Measurements from ENCODE around the gene OTUB2. TPM values are rescaled to one million over a fixed set of nuclear protein-coding genes. Genes with fewer than 3 reads are reported as not detected.

Gene OTUB2
- total RNA-seq, 2 donors from 2014 or later: 6.3 to 6.7 TPM

- 81 to 86% methylated on average over 5 to 10 of the region's 10 CpGs for WGBS, 2 experiments (ENCODE audit: insufficient coverage in 1 of 2, insufficient read length in 1 of 2)
- Histone ChIP-seq H3K9me3 (ENCODE audit: control insufficient read depth, low read length) (no peaks in the 10 kb centered on the region), H3K4me1 (ENCODE audit: control insufficient read depth, insufficient read depth, low read length) (peaks cover 8% of the 10 kb centered on the region), H3K27ac (ENCODE audit: low read depth, low read length) (no peak overlapping the region), H3K27me3 (ENCODE audit: control insufficient read depth, insufficient read depth, low read length, poor library complexity, severe bottlenecking) (no peaks in the 10 kb centered on the region), H3K36me3 (ENCODE audit: control insufficient read depth, insufficient read depth, low read length) (no peaks in the 10 kb centered on the region), H3K4me3 (ENCODE audit: low read length) (no peak overlapping the region), H3K9ac (ENCODE audit: extremely low read depth, low read length, poor library complexity, severe bottlenecking) (no peak overlapping the region)
- Mint-ChIP-seq H3K27me3 (ENCODE audit: insufficient read depth) (peaks cover 3% of the 10 kb centered on the region), H3K4me3 (no peak overlapping the region), H3K36me3 (ENCODE audit: low read depth) (no peaks in the 10 kb centered on the region), H3K4me1 (peaks cover 17% of the 10 kb centered on the region), H3K27ac (no peak overlapping the region), H3K9me3 (no peaks in the 10 kb centered on the region)
- TF ChIP-seq, protein P1, sequence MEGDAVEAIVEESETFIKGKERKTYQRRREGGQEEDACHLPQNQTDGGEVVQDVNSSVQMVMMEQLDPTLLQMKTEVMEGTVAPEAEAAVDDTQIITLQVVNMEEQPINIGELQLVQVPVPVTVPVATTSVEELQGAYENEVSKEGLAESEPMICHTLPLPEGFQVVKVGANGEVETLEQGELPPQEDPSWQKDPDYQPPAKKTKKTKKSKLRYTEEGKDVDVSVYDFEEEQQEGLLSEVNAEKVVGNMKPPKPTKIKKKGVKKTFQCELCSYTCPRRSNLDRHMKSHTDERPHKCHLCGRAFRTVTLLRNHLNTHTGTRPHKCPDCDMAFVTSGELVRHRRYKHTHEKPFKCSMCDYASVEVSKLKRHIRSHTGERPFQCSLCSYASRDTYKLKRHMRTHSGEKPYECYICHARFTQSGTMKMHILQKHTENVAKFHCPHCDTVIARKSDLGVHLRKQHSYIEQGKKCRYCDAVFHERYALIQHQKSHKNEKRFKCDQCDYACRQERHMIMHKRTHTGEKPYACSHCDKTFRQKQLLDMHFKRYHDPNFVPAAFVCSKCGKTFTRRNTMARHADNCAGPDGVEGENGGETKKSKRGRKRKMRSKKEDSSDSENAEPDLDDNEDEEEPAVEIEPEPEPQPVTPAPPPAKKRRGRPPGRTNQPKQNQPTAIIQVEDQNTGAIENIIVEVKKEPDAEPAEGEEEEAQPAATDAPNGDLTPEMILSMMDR (conservative IDR thresholded peaks at IDR 0.05): no peak
- no peak for DNase-seq
These were observed 3.4 kb upstream of the OTUB2 start for GRCh38 chr14:94022532-94023411.

- Mint-ChIP-seq H3K27me3 (ENCODE audit: insufficient read depth) (no peaks in the 10 kb centered on the region), H3K36me3 (ENCODE audit: low read depth) (no peaks in the 10 kb centered on the region), H3K9me3 (no peaks in the 10 kb centered on the region), H3K27ac (no peak overlapping the region), H3K4me3 (no peak overlapping the region), H3K4me1 (peaks cover 21% of the 10 kb centered on the region)
- no peak for DNase-seq
- H3K9ac ChIP-seq (ENCODE audit: extremely low read depth, low read length, poor library complexity, severe bottlenecking): no peak overlapping the region
- 95 to 100% methylated on average over 1 to 2 of the region's 2 CpGs for WGBS, 2 experiments (ENCODE audit: insufficient coverage in 1 of 2, insufficient read length in 1 of 2)
- no peak overlapping the region for H3K27ac ChIP-seq (ENCODE audit: low read depth, low read length)
- no peak overlapping the region for H3K4me3 ChIP-seq (ENCODE audit: low read length)
- H3K27me3 ChIP-seq (ENCODE audit: control insufficient read depth, insufficient read depth, low read length, poor library complexity, severe bottlenecking): no peaks in the 10 kb centered on the region
- H3K4me1 ChIP-seq (ENCODE audit: control insufficient read depth, insufficient read depth, low read length): peaks cover 8% of the 10 kb centered on the region
- H3K36me3 ChIP-seq (ENCODE audit: control insufficient read depth, insufficient read depth, low read length): no peaks in the 10 kb centered on the region
- TF ChIP-seq, protein P1 (conservative IDR thresholded peaks at IDR 0.05): no peak
- no peaks in the 10 kb centered on the region for H3K9me3 ChIP-seq (ENCODE audit: control insufficient read depth, low read length)
These were observed 1.6 kb upstream of the OTUB2 start for GRCh38 chr14:94024549-94024948.

DNA sequence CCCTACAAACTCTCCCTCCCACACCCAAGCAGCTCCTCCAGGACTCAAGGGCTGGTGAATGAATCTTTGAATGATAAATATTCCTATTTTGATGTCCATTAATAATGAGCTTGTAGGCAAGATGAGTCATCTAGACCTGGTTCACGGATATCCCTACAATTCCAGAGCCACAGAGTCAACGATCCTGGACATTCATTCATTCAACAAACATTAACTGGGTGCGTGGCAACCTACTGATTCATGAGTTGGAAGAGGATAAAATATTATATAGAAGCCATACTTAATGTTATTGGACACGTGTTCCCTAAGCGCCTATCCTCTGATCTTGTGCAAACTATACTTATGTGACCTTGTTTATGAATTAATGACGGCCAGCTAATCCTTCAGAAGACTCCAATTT, 420 bp upstream of the OTUB2 start:
- Histone ChIP-seq H3K4me3 (ENCODE audit: low read length) (peak overlapping the region; percentile 73), H3K27ac (ENCODE audit: low read depth, low read length) (no peak overlapping the region), H3K4me1 (ENCODE audit: control insufficient read depth, insufficient read depth, low read length) (peaks cover 8% of the 10 kb centered on the region), H3K36me3 (ENCODE audit: control insufficient read depth, insufficient read depth, low read length) (no peaks in the 10 kb centered on the region), H3K27me3 (ENCODE audit: control insufficient read depth, insufficient read depth, low read length, poor library complexity, severe bottlenecking) (no peaks in the 10 kb centered on the region), H3K9me3 (ENCODE audit: control insufficient read depth, low read length) (no peaks in the 10 kb centered on the region), H3K9ac (ENCODE audit: extremely low read depth, low read length, poor library complexity, severe bottlenecking) (no peak overlapping the region)
- peaks cover 21% of the 10 kb centered on the region for H3K4me1 Mint-ChIP-seq
- H3K4me3 Mint-ChIP-seq: peak overlapping the region; percentile 60
- 71 to 78% methylated on average over 6 of the region's 6 CpGs for WGBS, 2 experiments (ENCODE audit: insufficient coverage in 1 of 2, insufficient read length in 1 of 2)
- no peaks in the 10 kb centered on the region for H3K9me3 Mint-ChIP-seq
- TF ChIP-seq, protein P1 (conservative IDR thresholded peaks at IDR 0.05): no peak
- no peak overlapping the region for H3K27ac Mint-ChIP-seq
- no peaks in the 10 kb centered on the region for H3K36me3 Mint-ChIP-seq (ENCODE audit: low read depth)
- H3K27me3 Mint-ChIP-seq (ENCODE audit: insufficient read depth): no peaks in the 10 kb centered on the region
- DNase-seq: no peak

All from endodermal cell (in vitro differentiated cells).